ENCODE results near the gene MMP17. TPM values are rescaled to one million over a fixed set of nuclear protein-coding genes. Genes with fewer than 3 reads are reported as not detected.

MMP17 gene
- total RNA-seq, 2 donors from 2014 or later: 10.9 to 12.0 TPM

DNA sequence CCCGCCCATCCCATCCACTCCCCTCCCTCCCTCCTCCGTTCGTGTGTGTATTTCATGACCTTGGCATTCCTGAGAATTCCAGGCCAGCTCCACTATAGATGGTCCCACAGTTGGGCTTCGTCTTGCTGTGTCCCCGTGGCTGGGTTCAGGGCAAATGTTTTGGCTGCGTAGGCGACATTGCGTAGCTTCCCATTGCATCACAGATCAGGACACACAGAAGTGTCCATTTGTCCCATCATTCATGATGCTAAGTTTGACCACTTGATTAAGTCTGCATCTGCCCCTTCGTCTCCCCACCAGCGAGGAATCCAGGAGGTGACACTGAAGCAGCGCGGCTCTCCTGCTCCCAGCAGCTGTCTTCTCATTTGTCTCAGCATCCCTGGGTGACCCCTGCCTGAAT lies 38.6 kb upstream of the MMP17 start:
- Mint-ChIP-seq H3K27ac (no peak overlapping the region), H3K27me3 (ENCODE audit: insufficient read depth) (no peaks in the 10 kb centered on the region), H3K36me3 (ENCODE audit: low read depth) (peaks cover 85% of the 10 kb centered on the region), H3K4me1 (peaks cover 4% of the 10 kb centered on the region), H3K4me3 (no peak overlapping the region), H3K9me3 (peaks cover 6% of the 10 kb centered on the region)
- H3K27me3 ChIP-seq (ENCODE audit: control insufficient read depth, insufficient read depth, low read length, poor library complexity, severe bottlenecking): no peaks in the 10 kb centered on the region
- H3K9ac ChIP-seq (ENCODE audit: extremely low read depth, low read length, poor library complexity, severe bottlenecking): no peak overlapping the region
- no peak overlapping the region for H3K4me3 ChIP-seq (ENCODE audit: low read length)
- H3K27ac ChIP-seq (ENCODE audit: low read depth, low read length): no peak overlapping the region
- no peak for DNase-seq
- TF ChIP-seq, protein P1, sequence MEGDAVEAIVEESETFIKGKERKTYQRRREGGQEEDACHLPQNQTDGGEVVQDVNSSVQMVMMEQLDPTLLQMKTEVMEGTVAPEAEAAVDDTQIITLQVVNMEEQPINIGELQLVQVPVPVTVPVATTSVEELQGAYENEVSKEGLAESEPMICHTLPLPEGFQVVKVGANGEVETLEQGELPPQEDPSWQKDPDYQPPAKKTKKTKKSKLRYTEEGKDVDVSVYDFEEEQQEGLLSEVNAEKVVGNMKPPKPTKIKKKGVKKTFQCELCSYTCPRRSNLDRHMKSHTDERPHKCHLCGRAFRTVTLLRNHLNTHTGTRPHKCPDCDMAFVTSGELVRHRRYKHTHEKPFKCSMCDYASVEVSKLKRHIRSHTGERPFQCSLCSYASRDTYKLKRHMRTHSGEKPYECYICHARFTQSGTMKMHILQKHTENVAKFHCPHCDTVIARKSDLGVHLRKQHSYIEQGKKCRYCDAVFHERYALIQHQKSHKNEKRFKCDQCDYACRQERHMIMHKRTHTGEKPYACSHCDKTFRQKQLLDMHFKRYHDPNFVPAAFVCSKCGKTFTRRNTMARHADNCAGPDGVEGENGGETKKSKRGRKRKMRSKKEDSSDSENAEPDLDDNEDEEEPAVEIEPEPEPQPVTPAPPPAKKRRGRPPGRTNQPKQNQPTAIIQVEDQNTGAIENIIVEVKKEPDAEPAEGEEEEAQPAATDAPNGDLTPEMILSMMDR (conservative IDR thresholded peaks at IDR 0.05): no peak
- H3K9me3 ChIP-seq (ENCODE audit: control insufficient read depth, low read length): no peaks in the 10 kb centered on the region
- no peaks in the 10 kb centered on the region for H3K4me1 ChIP-seq (ENCODE audit: control insufficient read depth, insufficient read depth, low read length)
- peaks cover 62% of the 10 kb centered on the region for H3K36me3 ChIP-seq (ENCODE audit: control insufficient read depth, insufficient read depth, low read length)
- WGBS, 2 experiments (ENCODE audit: insufficient coverage in 1 of 2, insufficient read length in 1 of 2): 95 to 97% methylated on average over 12 of the region's 12 CpGs

DNA sequence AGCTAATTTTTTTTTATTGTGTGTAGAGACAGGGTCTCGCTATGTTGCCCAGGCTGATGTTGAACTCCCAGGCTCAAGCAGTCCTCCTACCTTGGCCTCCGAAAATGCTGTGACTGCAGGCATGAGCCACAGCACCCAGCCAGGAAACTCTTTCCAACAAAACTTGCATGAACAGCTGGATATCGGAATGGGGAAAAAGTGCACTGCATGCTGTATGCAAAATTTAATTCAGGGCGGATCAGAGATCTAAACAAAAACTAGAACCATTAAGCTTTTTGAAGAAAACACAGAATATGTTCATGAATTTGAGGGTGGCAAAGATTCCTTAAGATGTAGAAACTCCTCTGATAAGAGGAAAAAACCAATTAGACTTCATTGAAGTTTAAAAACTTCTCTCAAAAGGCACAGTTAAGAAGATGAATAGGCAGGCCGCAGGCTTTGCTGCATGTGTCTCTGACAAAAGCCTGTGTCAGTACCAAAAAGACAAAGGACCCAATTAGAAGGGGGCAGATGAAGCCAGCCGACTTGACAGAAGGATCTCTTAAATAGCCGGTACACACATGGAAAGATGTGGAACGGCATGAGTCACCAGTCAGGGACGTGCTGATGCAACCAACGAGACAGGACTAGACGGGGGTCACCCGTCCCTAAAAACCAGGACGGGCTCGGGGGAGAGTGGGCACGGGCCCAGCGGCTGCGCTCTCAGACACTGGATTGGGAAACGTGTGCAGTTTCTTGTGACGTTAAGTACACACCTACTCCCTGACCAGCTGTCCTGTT lies 34.8 kb upstream of the MMP17 start:
- H3K9ac ChIP-seq (ENCODE audit: extremely low read depth, low read length, poor library complexity, severe bottlenecking): no peak overlapping the region
- Mint-ChIP-seq H3K27me3 (ENCODE audit: insufficient read depth) (no peaks in the 10 kb centered on the region), H3K27ac (peak overlapping the region; percentile 26), H3K9me3 (peaks cover 6% of the 10 kb centered on the region), H3K36me3 (ENCODE audit: low read depth) (peaks cover 73% of the 10 kb centered on the region), H3K4me3 (no peak overlapping the region), H3K4me1 (peaks cover 6% of the 10 kb centered on the region)
- no peaks in the 10 kb centered on the region for H3K27me3 ChIP-seq (ENCODE audit: control insufficient read depth, insufficient read depth, low read length, poor library complexity, severe bottlenecking)
- no peaks in the 10 kb centered on the region for H3K9me3 ChIP-seq (ENCODE audit: control insufficient read depth, low read length)
- no peak overlapping the region for H3K4me3 ChIP-seq (ENCODE audit: low read length)
- H3K4me1 ChIP-seq (ENCODE audit: control insufficient read depth, insufficient read depth, low read length): peaks cover 4% of the 10 kb centered on the region
- peaks cover 50% of the 10 kb centered on the region for H3K36me3 ChIP-seq (ENCODE audit: control insufficient read depth, insufficient read depth, low read length)
- TF ChIP-seq, protein P1 (conservative IDR thresholded peaks at IDR 0.05): no peak
- WGBS, 2 experiments (ENCODE audit: insufficient coverage in 1 of 2, insufficient read length in 1 of 2): 87 to 90% methylated on average over 16 to 19 of the region's 19 CpGs
- no peak overlapping the region for H3K27ac ChIP-seq (ENCODE audit: low read depth, low read length)
- DNase-seq: no peak

DNA sequence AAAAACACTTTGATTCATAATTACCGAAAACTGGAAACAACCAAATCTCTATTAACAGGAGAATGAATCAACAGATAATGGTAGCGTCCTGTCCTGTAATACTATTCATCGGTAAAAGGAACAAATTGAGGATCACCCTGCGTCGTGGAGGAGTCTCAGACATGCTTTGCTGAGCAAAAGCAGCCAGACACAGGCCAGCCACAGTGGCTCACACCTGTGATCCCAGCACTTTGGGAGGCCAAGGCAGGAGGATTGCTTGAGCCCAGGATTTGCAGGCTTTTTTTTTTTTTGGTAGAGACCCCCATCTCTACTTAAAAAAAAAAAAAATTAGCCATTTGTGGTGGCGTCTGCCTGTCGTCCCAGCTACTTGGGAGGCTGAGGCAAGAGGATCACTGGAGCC lies 34.1 kb upstream of the MMP17 start:
- WGBS, 2 experiments (ENCODE audit: insufficient coverage in 1 of 2, insufficient read length in 1 of 2): 93 to 100% methylated on average over 4 to 7 of the region's 7 CpGs
- no peak overlapping the region for H3K27ac ChIP-seq (ENCODE audit: low read depth, low read length)
- H3K9me3 Mint-ChIP-seq: peaks cover 6% of the 10 kb centered on the region
- TF ChIP-seq, protein P1 (conservative IDR thresholded peaks at IDR 0.05): no peak
- H3K27me3 ChIP-seq (ENCODE audit: control insufficient read depth, insufficient read depth, low read length, poor library complexity, severe bottlenecking): no peaks in the 10 kb centered on the region
- H3K36me3 ChIP-seq (ENCODE audit: control insufficient read depth, insufficient read depth, low read length): peaks cover 48% of the 10 kb centered on the region
- H3K27ac Mint-ChIP-seq: peak overlapping the region; percentile 26
- no peaks in the 10 kb centered on the region for H3K9me3 ChIP-seq (ENCODE audit: control insufficient read depth, low read length)
- no peak for DNase-seq
- H3K36me3 Mint-ChIP-seq (ENCODE audit: low read depth): peaks cover 71% of the 10 kb centered on the region
- H3K4me3 Mint-ChIP-seq: no peak overlapping the region
- peaks cover 6% of the 10 kb centered on the region for H3K4me1 Mint-ChIP-seq
- no peak overlapping the region for H3K9ac ChIP-seq (ENCODE audit: extremely low read depth, low read length, poor library complexity, severe bottlenecking)
- no peaks in the 10 kb centered on the region for H3K27me3 Mint-ChIP-seq (ENCODE audit: insufficient read depth)
- H3K4me3 ChIP-seq (ENCODE audit: low read length): no peak overlapping the region
- peaks cover 4% of the 10 kb centered on the region for H3K4me1 ChIP-seq (ENCODE audit: control insufficient read depth, insufficient read depth, low read length)
